ENCODE data around the gene PPP1R1A.

GRCh38 chr12:54605138-54605970 lies 16.9 kb upstream of the PPP1R1A start:
- TF ChIP-seq YY1 (IDR thresholded peaks at IDR 0.05; ENCODE audit: low read depth) (no peak), RAD21 (IDR thresholded peaks at IDR 0.05; ENCODE audit: low read depth) (no peak), NFIC (IDR thresholded peaks at IDR 0.05) (no peak), TAF1 (IDR thresholded peaks at IDR 0.05; ENCODE audit: low read depth) (no peak), FOXM1 (IDR thresholded peaks at IDR 0.05; ENCODE audit: borderline replicate concordance, low read depth) (no peak), EP300 (IDR thresholded peaks at IDR 0.05; ENCODE audit: borderline replicate concordance) (no peak)
